NCI-H774 (cell line): ENCODE measurements around the gene ZNF333.
"Not testable (repeated sequence)": the region's sequence is repeated elsewhere in the genome, so short reads cannot be mapped to it uniquely, and the experiment has no call there.

ENCODE experiments used
- DNase-seq: peaks from one replicate; lab custom pipeline; 2025; lab: John Stamatoyannopoulos, UW

Gene ZNF333

DNA sequence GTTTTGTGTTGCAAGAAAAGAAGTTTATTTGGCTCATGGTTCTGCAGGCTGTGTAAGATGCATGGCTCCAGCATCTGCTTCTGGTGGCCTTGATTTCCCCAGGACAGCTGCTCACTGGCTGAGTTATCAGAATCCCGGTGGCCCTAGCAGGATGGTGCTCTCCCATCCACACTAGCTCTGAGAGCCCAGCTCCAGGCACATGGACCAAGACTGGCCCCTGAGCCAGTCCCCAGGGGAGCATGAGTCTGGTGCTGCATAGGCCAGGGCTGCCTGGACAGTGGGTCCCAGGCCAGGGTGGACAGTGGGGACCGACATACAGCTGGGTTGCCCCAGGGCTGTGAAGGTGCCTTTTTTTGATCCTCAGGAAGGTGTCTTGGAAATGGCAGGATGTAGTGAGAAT is 78.2 kb downstream of the ZNF333 start:
- no peak for DNase-seq

DNA sequence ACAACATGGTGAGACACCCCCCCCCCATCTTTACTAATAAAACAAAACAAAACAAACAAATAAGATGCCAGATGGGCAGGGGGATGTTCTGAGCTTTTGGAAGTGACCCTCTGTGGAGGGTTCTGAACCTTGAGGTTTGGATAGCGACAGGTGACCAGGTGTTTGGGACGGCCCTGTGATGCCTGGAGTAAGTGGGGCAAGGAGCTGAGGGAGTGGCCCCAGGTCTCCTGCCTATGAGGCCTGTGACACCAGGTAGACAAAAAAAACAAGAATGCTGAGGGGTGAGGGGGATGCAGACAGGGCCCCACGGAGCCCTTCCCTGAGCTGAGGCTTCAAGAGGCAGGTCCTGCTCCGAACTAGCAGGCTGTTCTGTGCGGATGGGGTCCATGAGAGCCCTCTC is 79.4 kb downstream of the ZNF333 start:
- no peak for DNase-seq

DNA sequence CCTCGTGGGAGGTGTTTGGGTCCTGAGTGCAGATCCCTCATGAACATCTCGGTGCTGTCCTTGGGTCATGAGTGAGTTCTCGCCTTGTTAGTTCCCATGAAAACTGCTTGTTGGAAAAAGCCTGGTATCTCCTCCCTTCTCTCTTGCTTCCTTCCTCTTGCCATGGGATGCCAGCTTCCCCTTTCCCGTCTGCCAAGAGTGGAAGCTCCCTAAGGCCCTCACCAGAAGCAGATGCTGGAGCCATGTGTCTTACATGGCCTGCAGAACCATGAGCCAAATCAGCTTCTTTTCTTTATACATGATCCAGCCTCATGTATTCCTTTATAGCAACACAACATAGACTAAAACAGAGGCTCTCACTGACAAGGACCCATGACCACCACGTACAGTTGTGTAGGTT is 80.3 kb downstream of the ZNF333 start:
- no peak for DNase-seq

DNA sequence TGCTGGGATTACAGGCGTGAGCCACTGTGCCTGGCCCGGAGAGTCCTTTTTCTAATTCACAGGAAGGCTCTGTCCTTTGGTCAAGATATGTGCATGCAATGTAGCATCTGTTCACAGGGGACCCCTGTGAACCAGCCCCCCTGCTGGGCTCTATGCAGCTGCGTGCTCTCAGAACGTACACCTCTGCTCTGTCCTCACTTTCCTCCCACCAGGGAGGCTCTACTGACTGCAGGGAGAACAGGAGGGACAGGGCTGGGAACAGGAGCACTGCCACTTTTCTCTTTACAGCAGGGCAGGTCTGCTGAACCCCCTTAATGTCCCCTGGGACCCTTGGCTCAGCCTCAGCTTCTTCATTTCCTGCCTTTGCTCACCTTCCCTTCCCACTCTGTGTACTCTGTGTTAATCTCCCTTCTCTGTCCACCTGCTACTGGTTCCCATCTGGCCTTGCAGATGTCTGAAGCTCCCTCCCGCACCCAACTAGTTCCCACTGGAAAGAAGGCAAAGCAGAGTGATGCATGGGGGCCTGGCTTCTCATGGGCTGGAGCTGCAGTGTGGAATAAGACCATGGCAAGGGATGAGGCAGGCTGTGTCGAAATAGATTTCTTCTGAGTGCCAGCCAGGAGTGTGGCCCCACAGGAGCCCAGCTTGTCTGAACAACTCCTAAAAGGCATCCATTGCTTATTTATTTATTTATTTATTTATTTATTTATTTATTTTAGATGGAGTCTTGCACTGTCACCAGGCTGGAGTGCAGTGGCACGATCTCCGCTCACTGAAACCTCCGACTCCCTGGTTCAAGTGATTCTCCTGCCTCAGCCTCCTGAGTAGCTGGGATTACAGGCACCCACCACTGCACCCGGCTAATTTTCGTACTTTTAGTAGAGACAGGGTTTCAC is 81.3 kb downstream of the ZNF333 start:
- no peak for DNase-seq

DNA sequence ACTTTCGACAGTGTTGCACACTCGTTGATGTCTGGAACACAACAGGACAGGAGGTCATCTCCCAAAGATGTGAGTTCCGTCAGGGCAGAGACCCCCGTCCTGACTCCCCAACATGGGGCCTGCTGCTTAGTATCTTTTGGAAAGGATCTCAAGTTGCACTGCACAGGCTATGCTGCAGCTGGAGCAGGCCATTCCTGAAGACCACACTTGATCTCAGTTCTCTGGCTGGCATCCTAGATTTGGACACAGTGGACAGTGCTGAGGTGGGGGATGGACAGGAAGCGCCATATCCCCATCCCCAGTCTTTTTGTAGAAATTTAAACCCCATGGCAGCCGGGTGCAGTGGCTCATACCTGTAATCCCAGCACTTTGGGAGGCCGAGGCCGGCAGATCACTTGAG is 82.6 kb downstream of the ZNF333 start:
- no peak for DNase-seq

DNA sequence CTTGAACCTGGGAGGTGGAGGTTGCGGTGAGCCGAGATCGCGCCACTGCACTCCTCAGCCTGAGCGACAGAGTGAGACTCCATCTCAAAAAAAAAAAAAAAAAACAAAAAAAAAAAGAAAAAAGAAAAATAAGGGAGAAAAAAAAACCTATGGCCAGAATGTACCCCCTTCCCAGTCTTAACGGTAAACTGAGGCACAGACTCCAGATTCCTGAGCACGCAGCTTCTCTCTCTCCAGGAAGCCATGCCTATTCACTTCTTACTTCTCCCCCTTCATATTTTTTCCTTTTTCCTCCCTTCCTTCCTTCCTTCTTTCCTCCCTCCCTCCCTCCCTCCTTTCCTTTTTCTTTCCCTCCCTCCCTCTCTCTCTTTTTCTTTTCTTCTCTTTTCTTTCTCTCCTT is 83.1 kb downstream of the ZNF333 start:
- DNase-seq = no peak

DNA sequence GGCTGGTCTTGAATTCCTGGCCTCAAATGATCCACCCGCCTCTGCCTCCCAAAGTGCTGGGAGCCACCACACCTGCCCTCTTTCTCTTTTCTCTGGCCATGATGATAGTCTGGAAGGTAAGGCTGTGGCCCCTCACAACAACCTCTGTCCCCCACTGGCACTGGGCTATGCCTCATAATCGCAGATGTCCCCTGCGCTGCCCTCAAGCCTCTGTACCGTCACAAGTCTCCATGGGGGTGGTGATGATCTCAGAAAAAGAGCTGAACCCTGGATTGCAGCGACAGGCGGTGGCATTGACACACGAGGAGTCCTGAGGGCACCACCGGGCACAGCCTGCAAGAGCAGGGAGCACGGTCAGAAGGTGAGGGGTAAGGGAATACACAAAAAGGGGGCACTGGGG is 83.9 kb downstream of the ZNF333 start:
- not testable (repeated sequence) for DNase-seq

DNA sequence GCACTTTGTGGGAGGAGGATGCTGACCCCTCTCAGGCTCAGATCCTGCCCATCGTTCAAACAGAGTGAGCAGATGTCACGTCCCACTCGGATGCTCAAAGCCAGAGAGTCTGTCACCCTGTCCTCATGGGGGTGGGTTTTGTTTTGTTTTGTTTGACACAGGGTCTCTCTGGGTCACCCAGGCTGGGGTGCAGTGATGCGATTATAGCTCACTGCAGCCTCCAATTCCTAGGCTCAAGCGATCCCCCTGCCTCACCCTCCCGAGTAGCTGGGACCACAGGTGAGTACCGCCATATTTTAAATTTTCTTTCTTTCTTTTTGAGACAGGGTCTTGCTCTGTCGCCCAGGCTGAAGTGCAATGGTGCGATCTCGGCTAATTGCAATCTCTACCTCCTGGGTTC is 84.5 kb downstream of the ZNF333 start:
- no peak for DNase-seq

DNA sequence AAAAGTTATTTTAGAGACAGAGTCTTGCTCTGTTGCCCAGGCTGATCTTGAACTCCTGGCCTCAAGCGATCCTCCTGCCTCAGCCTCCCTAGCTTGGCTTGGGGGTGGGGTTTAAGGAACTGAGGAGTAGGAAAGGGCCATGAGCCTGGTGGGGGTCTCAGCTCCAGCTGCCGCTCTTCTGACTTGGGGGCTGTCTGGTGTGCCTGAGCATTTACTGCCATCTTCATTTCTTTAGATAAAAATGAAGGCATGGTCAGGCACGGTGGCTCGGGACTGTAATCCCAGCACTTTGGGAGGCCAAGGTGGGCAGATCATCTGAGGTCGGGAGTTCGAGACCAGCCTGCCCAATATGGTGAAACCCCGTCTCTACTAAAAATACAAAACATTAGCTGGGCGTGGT is 85.5 kb downstream of the ZNF333 start:
- not testable (repeated sequence) for DNase-seq

DNA sequence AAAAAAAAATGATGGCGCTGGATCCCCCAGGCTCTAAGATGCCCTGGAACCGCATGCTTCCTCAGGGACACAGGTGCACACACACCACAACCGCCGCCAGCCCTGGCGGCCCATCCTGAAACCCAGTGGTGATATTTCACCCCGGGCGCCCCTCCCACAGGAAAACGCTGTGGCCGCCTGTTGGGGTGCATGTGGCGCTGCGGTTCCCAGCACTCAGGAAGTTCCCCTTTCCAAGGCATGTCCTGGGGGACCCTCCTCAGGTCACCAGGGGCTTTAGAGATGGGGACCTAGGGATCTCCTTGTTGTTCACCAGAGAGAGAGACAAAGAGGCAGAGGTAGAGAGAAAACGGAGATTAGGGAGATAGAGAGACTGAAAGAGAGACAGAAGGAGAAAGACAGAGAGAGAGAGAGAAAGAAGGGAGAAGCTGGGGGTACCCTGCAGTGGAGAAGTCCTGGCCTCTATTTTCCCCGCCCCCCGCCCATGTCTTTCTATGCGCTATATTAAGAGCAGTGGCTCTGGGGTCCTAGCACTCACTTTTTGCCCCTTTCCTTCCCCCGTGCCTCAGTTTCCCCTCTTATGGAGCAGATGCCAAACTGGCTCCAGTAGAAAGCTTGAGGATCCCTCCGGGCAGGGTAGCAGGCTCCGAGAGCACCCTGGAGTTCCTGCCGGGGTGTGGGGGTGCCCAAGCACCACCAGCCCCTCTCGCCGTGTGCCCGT is 86.2 kb downstream of the ZNF333 start:
- no peak for DNase-seq

DNA sequence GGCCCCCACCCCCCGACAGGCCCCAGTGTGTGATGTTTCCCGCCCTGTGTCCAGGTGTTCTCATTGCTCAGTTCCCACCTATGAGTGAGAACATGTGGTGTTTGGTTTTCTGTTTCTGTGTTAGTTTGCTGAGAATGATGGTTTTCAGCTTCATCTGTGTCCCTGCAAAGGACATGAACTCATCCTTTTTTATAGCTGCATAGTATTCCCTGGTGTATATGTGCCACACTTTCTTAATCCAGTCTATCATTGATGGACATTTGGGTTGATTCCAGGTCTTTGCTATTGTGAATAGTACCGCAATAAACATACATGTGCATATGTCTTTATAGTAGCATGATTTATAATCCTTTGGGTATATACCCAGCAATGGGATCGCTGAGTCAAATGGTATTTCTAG is 87.8 kb downstream of the ZNF333 start:
- DNase-seq = not testable (repeated sequence)

DNA sequence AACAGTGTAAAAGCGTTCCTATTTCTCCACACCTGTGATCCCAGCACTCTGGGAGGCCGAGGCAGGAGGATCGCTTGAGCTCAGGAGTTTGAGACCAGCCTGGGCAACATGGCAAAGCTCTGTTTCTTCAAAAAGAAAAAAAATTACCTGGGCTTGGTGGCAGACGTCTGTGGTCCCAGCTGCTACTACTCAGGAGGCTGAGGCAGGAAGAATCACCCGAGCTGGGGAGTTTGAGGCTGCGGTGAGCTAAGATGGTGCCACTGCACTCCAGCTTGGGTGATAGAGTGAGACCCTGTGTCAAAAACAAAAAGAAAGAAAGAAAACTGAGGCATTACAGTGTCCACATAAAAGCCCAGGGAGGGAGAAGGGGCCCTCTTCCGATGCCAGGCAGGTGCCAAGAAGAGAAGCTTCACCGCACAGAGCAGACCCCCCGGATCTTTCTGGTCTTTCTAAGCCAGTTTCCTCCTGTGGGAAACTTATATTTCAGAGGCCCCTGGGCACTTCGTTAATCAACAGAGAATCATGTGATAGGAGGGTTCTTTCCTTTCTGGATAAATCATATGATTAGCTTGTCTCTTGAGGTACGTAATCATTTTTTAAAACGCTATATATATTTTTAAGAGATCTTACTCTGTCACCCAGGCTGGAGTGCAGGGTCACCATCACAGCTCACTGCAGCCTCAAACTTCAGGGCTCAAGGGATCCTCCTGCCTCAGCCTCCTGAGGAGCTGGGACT is 88.4 kb downstream of the ZNF333 start, which contains the start of gene ADGRE2:
Gene ADGRE2 (minus strand): TSS at position 451 of the 736 bp plus-strand sequence. CDS start 1,804 bp downstream, outside the sequence.
- not testable (repeated sequence) for DNase-seq

DNA sequence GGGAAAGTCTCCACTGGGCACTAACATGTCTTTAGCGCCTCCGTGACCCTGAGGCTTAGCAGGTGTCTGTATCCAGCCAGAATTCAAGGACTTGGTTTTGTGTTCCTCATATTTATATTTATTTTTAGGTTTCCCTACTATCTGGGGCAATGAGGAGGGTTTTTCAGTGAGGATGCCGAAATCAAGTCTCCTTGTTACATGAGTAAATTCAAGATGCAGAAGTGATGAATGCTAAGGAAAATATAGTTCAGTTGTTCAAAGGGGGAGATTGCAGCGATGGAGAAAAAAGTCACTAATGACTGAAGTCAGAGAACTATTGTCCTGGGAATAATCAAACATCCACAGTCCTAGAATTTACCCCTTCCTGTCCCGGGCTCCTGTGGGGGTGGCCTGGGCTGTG is 89.3 kb downstream of the ZNF333 start:
- DNase-seq = no peak

DNA sequence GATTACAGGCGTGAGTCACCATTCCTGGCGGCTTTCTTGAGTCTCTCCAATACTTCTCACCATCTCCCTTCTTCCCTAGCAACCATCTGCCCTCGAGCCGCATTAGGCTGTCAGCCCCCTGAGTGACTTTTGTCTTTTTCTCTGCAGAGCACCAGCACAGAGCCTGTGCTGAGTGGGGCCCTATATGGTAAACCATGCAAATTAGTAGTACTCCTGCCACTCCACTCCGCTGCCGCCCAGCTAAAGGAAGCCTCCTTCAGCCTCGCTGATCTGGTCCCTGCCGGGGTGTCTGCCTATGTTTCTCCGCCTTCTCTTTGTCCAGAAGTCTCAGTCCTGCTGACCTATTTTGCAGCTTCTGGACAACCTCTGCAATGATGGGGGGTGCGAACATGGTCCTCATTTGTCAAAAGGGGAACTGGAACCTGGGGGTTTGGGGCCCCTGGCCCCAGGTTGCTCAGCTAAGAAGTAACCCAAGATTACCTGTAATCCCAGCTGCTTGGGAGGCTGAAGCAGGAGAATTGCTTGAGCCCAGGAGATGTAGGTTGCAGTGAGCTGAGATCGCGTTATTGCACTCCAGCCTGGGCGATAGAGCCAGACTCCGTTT is 90.9 kb downstream of the ZNF333 start:
- not testable (repeated sequence) for DNase-seq

DNA sequence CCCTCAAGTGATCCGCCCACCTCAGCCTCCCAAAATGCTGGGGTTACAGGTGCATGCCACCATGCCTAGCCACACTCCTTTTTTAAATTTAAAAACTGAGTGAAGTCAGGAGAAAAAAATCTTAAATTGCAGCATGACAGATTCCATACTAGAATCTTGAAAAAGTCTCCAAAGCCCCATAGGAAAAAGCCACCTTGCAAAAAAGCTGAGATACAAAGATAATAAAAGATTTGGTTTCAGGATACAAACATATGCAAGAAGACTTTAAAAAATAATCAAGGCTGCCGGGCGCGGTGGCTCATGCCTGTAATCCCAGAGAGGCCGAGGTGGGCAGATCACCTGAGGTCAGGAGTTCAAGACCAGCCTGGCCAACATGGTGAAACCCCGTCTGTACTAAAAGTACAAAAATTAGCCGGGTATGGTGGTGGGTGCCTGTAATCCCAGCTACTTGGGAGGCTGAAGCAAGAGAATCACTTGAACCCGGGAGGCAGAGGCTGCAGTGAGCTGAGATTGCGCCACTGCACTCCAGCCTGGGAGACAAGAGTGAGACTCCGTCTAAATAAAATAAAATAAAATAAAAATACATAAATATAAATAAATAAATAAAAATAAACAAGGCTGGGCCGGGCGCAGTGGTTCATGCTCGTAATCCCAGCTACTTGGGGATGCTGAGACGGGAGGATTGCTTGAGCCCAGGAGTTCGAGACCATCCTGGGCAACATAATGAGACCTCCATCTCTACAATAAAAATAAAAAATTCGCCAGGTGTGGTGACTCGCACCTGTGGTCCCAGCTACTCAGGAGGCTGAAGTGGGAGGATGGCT is 92.1 kb downstream of the ZNF333 start:
- DNase-seq = not testable (repeated sequence)

DNA sequence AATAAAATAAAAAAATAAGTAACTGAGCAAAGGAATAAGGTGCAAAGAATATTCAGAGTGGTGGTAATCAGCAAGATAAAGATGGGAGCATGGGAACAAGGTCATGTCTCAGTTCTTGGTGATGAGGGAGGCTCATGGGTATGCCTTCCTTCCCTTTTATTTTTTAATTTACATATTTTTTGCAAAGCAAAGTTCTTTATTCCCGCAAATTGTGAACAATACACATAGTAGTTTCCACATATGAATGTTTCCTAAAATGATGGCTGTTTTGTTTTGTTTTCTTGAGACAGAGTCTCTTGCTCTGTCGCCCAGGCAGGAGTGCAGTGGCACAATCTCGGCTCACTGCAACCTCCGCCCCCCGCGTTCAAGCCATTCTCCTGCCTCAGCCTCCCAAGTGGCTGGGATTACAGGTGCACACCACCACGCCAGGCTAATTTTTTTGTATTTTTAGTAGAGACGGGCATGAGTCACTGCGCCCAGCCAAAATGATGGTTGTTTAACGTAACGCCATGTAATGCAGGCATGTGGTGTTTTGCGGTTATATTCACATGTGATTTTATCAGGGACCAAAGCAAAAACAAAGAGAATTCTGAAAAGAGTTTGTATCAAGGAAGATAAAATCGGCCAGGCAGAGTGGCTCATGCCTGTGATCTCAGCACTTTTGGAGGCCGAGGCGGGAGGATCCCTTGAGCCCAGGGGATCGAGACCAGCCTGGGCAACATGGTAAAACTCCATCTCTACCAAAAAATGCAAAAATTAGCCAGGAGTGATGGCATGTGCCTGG is 93.0 kb downstream of the ZNF333 start:
- no peak for DNase-seq
